Measurements from ENCODE around the gene CPVL. TPM values are rescaled to one million over a fixed set of nuclear protein-coding genes. Genes with fewer than 3 reads are reported as not detected.

Gene CPVL
- total RNA-seq, 1 experiment from 2014 or later, result 10.3 TPM

GRCh38 chr7:29066641-29067040 lies 79.7 kb downstream of the CPVL start:
- Histone ChIP-seq H3K27ac (ENCODE audit: low read depth, low read length) (no peak overlapping the region), H3K4me2 (ENCODE audit: low read length) (no peak overlapping the region), H3K4me3 (replicated peaks in 1 of 2; ENCODE audit: low read depth in 1 of 2, low read length in 2 of 2) (no peak overlapping the region), H2AFZ (ENCODE audit: low read depth, low read length, poor library complexity, severe bottlenecking) (no peak overlapping the region), H3K9me3 (ENCODE audit: control insufficient read depth in 1 of 2, insufficient read depth in 1 of 2, low read depth in 1 of 2, low read length in 2 of 2) (no peaks in the 10 kb centered on the region), H3K27me3 (ENCODE audit: insufficient read depth, low read length) (no peaks in the 10 kb centered on the region), H3K4me1 (ENCODE audit: control insufficient read depth in 1 of 2, insufficient read depth in 2 of 2, low read length in 2 of 2) (no peaks in the 10 kb centered on the region), H3K79me2 (ENCODE audit: insufficient read depth, low read length) (no peaks in the 10 kb centered on the region), H4K20me1 (ENCODE audit: insufficient read depth) (no peaks in the 10 kb centered on the region), H3K36me3 (ENCODE audit: control insufficient read depth in 1 of 2, insufficient read depth in 2 of 2, low read length in 2 of 2) (no peaks in the 10 kb centered on the region), H3K9me2 (ENCODE audit: insufficient read depth) (no peaks in the 10 kb centered on the region), H3K9ac (ENCODE audit: low read length) (no peak overlapping the region)
- no peak for ATAC-seq
- intact Hi-C loops (cut with micrococcal nuclease), result no loop called here
- BruUV-seq (replicated peaks), result no TSS peak
- ChIA-PET POLR2A (no interaction called here), CTCF (no interaction called here), RAD21 (ENCODE audit: low non-redundant PET in 1 of 2, low total read pairs in 2 of 2, uncharacterized antibody in 2 of 2, unreplicated experiment in 2 of 2) (no interaction called here)
- DNase-seq (ENCODE audit: low read depth, low spot score), result no peak
- no peak for TF ChIP-seq FOSL1 (IDR thresholded peaks at IDR 0.05; ENCODE audit: low read depth)
- TF ChIP-seq RAD21 (IDR thresholded peaks at IDR 0.05; ENCODE audit: low read depth), result no peak
- TF ChIP-seq ZFX (IDR thresholded peaks at IDR 0.05), result no peak
- no peak for TF ChIP-seq REST (IDR thresholded peaks at IDR 0.05; ENCODE audit: low read depth)
- TF ChIP-seq CEBPB (IDR thresholded peaks at IDR 0.05; ENCODE audit: low read depth), result no peak
- no peak for TF ChIP-seq SRF (IDR thresholded peaks at IDR 0.05; ENCODE audit: low read depth)
- no peak for TF ChIP-seq ZBTB33 (IDR thresholded peaks at IDR 0.05; ENCODE audit: extremely low read depth, insufficient replicate concordance, low read length)
- no peak for TF ChIP-seq POLR2AphosphoS5 (IDR thresholded peaks at IDR 0.05; ENCODE audit: low read depth, low read length)
- TF ChIP-seq EZH2phosphoT487 (IDR thresholded peaks at IDR 0.05; ENCODE audit: borderline replicate concordance), result no peak
- no peak for TF ChIP-seq YY1 (IDR thresholded peaks at IDR 0.05; ENCODE audit: extremely low read depth, insufficient replicate concordance, low read depth, low read length)
- no peak for TF ChIP-seq CTCF (IDR thresholded peaks at IDR 0.05 in 2 of 3, conservative IDR thresholded peaks at IDR 0.05 in 1 of 3; ENCODE audit: borderline replicate concordance in 1 of 3, insufficient read depth in 1 of 3, low read depth in 2 of 3, low read length in 2 of 3)
- TF ChIP-seq CBX3 (IDR thresholded peaks at IDR 0.05; ENCODE audit: low read depth), result no peak
- TF ChIP-seq ATF3 (IDR thresholded peaks at IDR 0.05), result no peak
- no peak for TF ChIP-seq ELF1 (IDR thresholded peaks at IDR 0.05; ENCODE audit: borderline replicate concordance, low read depth)
- TF ChIP-seq SIN3A (IDR thresholded peaks at IDR 0.05; ENCODE audit: low read depth), result no peak
- TF ChIP-seq EZH2 (IDR thresholded peaks at IDR 0.05), result no peak
- TF ChIP-seq POLR2A (IDR thresholded peaks at IDR 0.05; ENCODE audit: borderline replicate concordance, extremely low read depth, insufficient read depth, insufficient read length), result no peak
- TF ChIP-seq MAX (IDR thresholded peaks at IDR 0.05), result no peak
- no peak for TF ChIP-seq JUND (IDR thresholded peaks at IDR 0.05)
- TF ChIP-seq EGR1 (IDR thresholded peaks at IDR 0.05; ENCODE audit: low read depth), result no peak
